Ureter (tissue), 1 donor: ENCODE data around the gene NPL. TPM values are rescaled to one million over a fixed set of nuclear protein-coding genes. Genes with fewer than 3 reads are reported as not detected.

Experiments
- DNase-seq: peaks from one replicate; pipeline ENCODE4 v3.0.0-alpha.2; 2020; ENCODE audit warnings: low spot score
- total RNA-seq: library from RNA; stranded (reverse); gene quantifications from one replicate; pipeline ENCODE4 v1.2.4, GENCODE V29; 2023
- donor health status: DM: yes; HTN: yes; CAD: no.

NPL gene
- total RNA-seq, 1 donor from 2014 or later = 25.6 TPM

DNA sequence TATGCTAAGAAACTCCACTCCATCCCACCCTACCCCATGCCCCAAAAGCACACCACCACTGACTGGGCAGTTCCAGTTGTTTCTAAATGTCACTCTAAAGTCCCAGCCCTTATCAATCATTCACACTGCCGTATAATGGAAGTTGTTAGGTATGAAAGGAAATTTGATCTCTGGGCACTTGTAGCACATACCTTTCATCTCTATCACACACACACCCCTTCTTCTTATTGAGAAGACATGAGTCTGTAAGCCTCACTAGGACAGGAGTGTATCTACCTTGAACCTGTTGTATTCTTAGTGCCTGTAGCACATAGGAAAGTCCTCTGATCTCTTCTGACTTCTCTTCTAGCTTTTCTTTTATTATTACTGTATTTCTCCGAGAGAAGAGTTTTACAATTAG is 27.3 kb downstream of the NPL start:
- no peak for DNase-seq

DNA sequence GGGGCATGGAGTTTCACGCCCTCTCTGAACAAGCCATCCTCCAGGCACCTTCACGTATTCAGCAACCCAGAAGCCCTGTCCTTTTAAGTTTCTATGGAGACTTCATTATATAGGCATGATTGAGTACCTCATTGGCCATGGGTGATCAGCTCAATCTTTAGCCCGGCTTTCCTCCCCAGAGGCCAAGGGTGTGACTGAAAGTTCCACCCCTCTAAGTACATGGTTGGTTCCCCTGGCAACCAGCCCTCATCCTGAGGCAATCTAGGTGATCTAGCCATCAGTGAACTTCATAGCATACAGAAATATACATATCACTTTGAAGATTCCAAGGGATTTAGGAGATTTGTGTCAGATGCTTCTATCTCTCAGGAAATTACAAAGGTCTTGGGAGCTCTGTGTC is 28.2 kb downstream of the NPL start:
- no peak for DNase-seq

DNA sequence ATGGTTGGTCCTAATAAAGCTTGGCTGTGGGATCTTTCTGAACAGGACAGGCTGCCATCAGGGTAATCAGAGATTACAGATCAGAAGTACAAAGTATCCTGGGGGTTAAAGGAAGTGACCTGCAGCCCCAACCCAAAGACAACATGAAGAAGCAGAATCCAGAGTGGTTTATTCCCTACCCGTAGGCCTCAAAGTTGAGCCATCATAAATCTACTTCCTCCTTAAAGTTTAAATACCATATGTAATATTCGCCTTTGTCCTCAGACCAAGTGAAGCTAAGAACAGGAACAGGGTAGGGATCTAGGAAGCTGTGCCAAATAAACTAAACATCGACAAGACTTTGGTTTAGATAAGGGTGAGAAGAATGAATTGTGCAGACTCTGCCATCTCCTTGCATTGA is 33.6 kb downstream of the NPL start:
- no peak for DNase-seq

DNA sequence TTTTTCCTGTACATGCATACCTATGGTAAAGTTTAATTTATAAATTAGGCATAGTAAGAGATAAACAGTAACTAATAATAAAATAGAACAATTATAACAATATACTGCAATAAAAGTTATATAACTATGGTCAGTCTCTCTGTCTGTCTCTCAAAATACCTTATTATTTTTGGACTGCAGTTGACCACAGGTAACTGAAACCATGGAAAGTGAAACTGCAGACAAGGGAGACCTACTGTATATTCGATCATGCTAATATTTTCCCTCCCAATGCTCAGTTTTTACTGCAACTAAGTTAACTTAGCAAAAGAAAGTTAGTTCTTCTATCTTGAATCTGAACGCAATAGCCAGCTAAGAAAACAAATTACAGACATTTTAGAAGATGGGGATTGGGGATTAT is 37.3 kb downstream of the NPL start:
- DNase-seq = no peak

DNA sequence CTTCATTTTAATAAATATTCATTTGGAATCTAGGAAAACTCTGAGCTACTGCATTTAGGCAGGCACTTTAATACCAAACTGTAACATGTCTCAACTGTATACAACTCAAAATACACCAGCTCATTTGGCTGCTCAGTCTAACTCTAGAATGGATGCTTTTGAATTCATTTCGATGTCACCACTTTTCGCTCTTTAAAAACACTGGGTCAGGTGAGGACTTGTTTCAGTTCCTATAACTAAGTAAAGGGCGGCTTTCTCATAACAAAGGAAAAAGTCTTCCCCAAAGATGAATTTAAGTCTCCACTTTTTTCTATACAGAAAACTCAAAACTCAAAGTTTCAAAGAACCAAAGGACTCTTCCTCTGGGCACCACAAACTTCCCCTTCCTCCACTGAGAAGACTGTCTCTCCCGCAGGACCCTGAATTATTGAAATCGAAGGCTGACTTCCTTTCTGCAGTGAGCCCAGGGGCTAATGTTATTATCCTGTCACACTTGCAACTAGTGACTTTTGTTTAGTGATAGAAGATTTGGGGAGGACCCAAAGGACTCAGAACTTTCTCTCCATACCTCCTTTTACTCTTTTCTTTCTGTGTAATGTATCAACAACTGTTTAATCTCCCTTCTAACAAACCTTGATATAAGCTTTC is 39.8 kb downstream of the NPL start:
- no peak for DNase-seq

DNA sequence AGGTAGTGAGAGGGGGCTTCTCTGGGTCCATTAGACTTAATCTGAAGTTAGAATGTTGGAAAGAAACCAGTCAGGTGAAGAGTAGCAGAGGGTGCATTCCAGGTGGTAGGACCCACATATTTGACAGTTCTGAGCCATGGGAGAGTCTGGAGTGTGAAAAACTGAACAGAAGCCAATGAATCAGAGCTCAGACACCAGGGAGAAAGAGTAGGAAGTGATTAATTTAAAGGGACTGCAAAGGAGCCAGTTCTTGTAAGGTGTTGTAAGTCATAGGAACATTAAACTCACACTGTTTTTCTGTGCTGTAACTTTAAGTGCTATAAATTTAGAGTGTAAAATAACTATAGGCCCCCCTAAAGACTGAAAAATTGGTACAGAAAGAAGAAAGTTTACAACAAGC is 43.7 kb downstream of the NPL start:
- DNase-seq = no peak

DNA sequence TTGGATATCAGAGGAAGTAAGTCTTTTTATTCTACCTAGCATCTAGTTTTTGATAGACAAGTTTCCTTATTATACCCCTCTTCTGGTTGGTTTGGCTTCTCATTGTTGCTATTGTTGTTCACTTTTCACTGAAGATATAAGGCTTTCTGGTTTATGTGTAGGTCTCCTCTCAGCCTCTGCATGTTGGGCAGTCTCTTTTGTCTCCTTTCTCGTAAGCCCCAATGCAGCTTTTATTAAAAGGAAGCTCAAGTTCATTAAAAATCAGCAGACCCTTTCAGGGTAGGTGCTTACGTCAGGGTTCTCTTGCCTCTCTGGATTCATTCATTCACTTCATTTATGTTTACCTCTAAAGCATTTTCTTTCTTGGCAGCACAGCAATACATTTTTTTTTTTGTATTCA is 44.8 kb downstream of the NPL start:
- DNase-seq = no peak

DNA sequence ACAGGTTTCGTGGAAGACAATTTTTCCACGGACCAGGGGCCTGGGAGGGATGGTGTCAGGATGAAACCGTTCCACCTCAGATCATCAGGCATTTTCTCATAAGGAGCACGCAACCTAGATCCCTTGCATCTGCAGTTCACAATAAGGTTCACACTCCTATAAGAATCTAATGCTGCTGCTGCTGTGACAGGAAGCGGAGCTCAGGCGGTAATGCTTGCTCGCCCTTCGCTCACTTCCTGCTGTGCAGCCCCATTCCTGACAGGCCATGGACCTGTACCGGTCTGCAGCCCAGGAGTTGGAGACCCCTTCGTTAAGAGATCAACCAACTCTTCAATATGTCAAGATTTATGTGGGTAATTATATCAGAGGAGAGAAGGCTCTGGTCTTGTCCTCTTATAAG is 46.2 kb downstream of the NPL start:
- DNase-seq = no peak

DNA sequence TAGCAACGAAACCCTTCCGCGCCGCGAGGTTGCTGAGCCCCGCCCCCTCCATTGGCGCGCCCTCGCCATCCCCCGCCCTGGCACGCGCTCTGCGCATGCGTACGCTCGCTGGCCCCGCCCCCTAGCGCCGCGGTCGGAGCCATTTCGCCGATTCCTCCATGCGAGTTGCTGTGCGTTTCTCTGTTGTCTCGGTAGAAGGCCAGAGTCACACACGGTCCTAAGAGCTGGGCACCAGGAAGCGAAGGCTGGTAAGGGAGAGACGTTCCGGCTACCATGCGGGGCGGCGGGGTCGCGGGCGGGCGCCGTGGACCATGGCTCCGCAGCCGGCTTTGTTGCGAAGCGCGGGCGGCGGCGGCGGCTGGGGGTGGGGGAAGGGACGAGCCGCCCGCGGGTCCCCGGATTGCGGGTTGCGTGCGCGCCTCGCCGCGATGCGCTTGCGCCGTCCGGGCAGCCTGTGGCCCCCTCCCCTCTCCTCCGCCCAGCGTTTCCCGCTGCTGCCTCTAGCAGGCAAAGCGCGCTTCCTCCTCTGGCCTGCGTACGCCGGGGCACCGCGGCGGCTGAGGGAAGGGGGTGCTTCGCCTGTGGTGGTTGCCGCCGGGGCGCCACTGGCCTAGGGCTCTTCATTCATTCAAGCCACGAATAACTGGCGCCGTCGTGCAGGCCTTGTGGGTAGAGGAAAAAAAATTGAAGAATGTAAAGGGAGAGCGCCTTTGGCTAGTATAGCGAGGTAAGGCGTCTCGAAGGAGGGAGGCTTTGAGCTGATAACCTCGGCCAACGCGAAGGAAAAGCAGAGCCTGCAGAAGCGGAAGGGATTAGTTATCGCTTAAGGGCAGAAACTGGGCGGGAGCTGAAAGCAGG is 49.9 kb downstream of the NPL start, which contains the start of gene DHX9:
TSS of gene DHX9 (plus strand) at position 139 of the 858 bp plus-strand sequence. CDS start 3,220 bp downstream, outside the sequence.
- DNase-seq = peak; percentile 95

DNA sequence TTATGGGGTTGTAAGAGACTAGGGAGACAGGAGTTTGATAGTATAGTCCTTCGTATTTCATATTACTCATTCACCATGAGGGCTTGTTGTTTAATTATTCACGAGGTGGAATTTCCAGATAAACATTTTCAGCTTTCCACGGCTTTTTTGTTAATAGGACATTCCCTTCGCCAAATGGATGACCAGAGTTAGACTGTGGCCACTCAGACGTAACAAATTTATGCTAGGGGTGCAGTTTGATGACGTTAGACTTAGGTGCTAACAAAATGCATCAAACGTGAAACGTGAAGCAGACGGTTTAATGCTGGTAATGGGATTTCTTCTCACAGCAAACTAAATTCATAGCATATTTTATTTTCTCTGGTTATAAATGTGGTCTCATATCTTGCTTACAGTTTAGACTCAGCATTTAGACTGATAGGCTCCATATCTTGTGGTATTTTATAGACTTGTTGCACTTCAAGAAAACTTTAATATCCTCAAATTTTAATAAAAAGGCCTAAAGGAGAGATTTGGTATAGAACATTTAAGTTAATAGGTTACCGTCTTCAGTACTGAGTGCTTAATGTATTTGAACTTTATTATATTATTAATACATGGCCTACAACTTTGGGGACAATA is 51.9 kb downstream of the NPL start:
- no peak for DNase-seq

DNA sequence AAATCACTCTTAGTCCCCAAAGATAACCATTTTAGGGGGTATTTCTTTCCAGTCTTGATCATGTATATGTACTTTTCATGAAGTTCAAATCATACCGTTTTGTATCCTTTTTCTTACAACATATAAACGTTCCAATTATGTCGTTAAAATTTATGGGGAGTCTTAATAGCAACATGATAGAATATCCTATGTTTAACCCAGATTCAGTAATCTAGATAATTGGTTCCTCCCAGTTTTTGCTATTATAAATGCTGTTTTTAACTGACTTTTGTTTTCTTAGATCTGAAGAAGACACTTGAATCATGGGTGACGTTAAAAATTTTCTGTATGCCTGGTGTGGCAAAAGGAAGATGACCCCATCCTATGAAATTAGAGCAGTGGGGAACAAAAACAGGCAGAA is 52.7 kb downstream of the NPL start:
- no peak for DNase-seq

DNA sequence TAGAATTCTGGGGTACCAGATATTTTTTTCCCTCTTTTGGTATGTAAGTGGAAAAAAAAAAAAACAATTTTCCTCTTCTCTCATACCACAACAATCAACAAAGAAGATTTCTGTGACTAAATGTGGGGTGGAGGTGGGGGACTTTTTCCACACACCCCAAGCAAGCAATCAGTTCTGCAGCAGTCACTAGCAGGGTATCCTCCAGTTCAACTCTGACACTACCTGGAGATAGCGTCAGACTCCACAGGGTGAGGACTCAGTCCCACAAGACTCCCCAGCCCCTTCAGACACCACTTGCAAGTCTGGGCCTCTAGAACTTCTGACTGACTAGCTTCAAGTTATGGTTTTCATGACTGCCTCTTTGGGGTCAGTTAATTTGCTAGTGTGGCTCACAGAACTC is 55.8 kb downstream of the NPL start:
- no peak for DNase-seq

DNA sequence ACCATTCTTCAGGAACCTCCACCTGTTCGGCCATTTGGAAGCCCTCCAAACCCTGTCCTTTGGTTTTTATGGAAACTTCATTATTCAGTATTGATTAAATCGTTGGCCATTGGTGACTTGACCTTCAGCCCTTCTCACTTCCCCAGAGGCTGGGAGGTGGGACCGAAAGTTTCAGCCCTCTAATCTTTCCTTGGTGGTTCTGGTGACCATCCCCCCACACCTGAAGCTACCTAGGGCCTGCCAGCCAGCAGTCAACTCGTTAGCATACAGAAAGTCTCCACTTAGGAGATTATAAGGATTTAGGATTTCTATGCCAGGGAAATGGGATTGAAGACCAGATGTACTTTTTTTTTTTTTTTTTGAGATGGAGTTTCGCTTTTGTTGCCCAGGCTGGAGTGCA is 56.3 kb downstream of the NPL start:
- DNase-seq = no peak

DNA sequence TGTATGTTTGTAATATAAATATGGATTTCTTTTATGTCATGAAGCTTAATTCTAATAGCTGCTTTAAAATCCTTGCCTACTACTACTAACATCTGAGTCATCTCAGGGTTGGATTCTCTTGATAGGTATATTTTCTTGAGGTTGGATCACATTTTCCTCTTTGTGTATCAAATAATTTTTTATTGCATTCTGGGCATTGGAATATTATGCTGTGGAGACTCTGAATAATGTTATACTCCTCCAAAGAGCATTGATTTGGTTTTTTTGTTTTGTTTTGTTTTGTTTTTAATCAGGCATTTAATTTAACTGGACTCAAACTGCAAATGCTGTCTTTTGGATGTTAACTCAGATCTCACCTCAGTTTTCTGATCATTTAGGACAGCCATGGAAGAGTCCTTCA is 57.5 kb downstream of the NPL start:
- no peak for DNase-seq

DNA sequence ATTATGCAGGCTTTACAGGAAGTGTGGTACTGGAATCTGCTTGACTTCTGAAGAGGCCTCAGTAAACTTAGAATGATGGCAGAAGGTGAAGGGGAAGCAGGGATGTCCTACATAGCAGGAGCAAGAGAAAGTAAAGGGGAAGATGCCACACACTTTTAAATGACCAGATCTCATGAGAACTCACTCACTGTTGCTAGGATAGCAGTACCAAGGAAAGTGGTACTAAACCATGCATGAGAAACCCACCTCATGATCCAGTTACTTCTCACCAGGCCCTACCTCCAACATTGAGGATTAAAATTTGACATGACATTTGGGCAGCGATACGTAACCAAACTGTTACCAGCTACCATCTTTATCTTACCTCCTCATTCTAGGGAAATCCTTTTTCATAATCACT is 59.2 kb downstream of the NPL start:
- no peak for DNase-seq

DNA sequence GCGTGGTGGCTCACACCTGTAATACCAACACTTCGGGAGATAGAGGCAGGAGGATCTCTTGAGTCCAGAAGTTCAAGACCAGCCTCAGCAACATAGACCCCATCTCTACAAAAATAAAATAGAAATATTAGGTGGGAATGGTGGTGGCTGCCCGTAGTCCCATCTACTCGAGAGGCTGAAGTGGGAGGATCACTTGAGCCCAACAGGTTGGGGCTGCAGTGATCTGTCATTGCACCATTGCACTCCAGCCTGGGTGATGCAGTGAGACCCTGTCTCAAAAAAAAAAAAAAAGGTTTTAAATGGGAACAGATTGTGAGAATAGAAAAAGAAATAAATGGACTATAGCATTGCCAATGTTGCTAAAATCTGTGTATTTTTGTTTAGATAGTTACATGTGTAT is 60.7 kb downstream of the NPL start:
- no peak for DNase-seq

DNA sequence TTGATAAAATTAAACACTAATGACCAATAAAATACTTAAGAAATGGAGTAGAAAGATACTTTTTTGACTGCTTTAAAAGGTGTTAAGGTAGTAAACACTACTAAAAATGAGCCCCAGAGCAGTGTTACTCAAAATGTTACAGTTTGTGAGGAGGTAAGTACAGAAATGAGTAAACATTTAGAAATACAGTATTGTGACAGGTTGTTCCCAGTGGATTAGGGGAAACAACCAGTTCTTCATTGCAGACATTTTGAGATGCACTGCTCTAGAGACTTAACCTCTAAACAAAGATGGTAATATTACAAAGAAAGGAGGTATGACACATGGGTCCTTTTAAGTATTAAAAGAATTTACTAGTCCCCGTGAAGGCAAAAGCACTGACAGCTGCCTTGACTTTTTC is 62.3 kb downstream of the NPL start:
- DNase-seq = no peak

DNA sequence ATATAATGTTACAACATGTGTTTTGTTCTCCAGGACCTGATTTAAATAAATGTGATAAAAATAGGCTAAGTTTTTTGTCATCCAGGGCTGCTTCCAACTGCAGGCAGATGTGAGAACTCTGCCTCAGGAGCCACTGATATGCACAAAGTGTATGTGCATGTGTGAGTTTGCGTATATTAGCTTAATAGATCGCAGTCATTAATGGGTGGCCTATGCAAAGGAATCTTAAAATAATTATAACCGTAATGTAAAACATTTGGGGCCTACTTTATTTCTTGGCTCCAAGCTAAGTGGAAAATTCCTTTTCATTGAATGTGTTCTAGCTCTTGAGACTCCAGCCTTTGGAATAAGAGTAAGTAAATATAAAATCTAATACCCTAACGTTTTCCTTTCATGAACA is 66.3 kb downstream of the NPL start:
- no peak for DNase-seq

DNA sequence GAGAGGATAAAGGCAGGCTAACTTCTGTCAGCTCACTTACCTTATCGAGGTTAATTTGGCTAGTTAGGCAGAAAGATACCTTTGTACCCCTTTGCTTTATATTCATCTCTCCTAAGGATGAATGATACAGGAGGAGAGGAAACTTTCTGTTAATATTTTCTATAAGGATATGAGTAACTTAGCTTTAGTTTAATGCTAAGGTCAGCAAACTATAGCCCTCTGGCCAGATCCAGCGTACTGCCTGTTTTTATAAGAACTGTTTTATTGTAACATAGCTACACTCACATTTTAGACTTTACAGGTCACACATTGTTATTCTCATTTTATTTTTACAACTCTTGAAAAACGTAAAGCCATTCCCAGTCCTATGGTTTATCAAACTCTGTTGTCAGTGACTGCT is 67.6 kb downstream of the NPL start:
- no peak for DNase-seq

DNA sequence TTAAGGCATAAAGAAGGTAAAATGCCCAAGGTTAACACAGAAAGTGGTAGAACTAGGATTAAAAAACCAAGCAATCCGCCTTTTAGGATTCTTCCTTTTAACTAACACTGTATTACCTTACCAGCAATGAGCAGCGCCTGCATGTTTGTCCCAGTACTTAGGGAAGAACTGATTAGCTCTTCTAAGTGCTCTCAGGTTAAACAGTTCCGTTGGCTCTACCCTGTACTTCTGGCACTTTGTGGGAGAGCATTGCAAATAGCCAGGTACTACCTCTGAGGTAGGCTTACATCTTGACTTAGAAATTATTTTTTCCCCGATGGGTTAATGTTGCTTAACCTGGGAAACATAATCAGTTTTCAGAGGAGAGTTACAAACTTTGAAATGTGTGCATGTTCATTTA is 71.1 kb downstream of the NPL start:
- DNase-seq = no peak

DNA sequence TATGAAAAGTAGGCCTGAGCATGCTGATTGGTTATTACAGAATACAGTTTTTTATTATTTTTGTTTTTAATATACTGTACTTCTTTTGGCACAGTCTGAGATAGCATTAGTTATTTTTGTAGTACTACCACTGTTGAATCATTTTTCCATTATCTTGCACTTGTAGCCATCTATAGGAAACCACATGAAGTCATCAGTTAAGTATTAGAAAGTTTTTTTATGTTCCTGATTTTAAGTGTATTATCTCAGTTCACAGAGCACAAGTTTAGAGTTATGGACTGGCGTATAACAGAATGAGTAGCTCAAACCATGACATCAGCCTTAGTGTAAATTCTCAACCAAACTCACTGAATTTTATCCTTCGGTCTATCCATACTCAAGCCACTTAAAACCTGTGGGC is 72.4 kb downstream of the NPL start:
- no peak for DNase-seq

DNA sequence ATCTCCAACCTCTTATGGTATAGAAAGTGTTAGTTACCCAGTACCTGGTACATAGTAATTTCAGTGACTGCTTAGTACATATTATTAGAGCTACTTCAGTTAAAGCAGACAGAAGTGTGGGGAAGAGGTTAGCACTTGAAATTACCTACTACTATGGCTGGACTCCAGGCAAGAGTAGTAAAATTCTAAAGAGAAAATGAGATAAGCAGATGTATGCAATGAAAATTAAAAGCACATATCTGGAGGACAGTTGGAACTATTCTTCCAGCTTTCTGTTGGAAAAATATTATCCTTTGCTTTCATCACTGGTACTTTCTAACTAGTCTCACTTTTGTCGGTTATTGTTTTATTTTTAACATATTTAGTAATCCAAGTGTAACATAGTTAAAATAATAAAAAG is 73.3 kb downstream of the NPL start:
- no peak for DNase-seq

DNA sequence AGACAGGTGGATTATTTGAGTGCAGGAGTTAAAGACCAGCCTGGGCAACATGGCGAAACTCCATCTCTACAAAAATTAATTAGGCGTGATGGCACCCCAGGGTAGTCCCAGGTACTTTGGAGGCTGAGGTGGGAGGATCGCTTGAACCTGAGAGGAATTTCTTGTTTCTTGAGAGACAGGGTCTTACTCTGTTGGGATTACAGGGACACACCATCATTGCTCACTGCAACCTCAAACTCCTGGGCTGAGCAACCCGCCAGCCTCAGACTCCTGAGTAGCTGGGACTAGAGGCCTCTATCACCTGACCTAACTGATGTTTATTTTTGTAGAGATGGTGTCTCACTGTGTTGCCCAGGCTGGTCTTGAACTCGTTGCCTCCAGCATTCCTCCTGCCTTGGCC is 74.4 kb downstream of the NPL start:
- no peak for DNase-seq
